Subcutaneous abdominal adipose tissue (tissue), 5 donors: ENCODE data around the gene NDRG3.

Experiments
- H3K27ac ChIP-seq: one replicate; pipeline ENCODE4 v1.7.0; 2013; ENCODE audit warnings: low read depth, mild to moderate bottlenecking, inconsistent platforms, low read length, moderate library complexity
- H3K27me3 ChIP-seq, 5 donors: one replicate each; pipeline ENCODE4 v1.7.0; 2013; ENCODE audit warnings: low read length in 5 of 5, inconsistent platforms in 1 of 5; ENCODE audit not compliant: control insufficient read depth in 5 of 5, insufficient read depth in 4 of 5
- H3K36me3 ChIP-seq, 5 donors: one replicate each; pipeline ENCODE4 v1.7.0; 2013; ENCODE audit warnings: low read length in 5 of 5; ENCODE audit not compliant: control insufficient read depth in 5 of 5, insufficient read depth in 5 of 5
- H3K4me1 ChIP-seq, 5 donors: one replicate each; pipeline ENCODE4 v1.7.0; 2013; ENCODE audit warnings: low read length in 5 of 5, mild to moderate bottlenecking in 3 of 5, moderate library complexity in 1 of 5; ENCODE audit not compliant: control insufficient read depth in 5 of 5, insufficient read depth in 5 of 5
- H3K4me3 ChIP-seq, 5 donors: one replicate each; pipeline ENCODE4 v1.7.0; 2013; ENCODE audit warnings: low read length in 5 of 5, low read depth in 1 of 5
- H3K9ac ChIP-seq, 5 donors: one replicate each; pipeline ENCODE4 v1.7.0; 2013; ENCODE audit warnings: low read length in 5 of 5, mild to moderate bottlenecking in 4 of 5, moderate library complexity in 3 of 5
- H3K9me3 ChIP-seq, 5 donors: one replicate each; pipeline ENCODE4 v1.7.0; 2013; ENCODE audit warnings: low read length in 5 of 5; ENCODE audit not compliant: control insufficient read depth in 5 of 5
- donor health status: healthy.
- donor health status: healthy.
- donor health status: healthy.
- donor health status: healthy.
- donor health status: healthy.

Gene NDRG3

GRCh38 chr20:36779656-36780025 lies 33.8 kb upstream of the NDRG3 start:
- H3K9me3 ChIP-seq = no peaks in the 10 kb centered on the region
- no peaks in the 10 kb centered on the region for H3K27me3 ChIP-seq
- H3K4me1 ChIP-seq = peaks cover 0 to 7% (median 5%) of the 10 kb centered on the region in 5 donors
- H3K4me3 ChIP-seq = no peak overlapping the region
- no peak overlapping the region for H3K9ac ChIP-seq
- peaks cover 0 to 28% (median 18%) of the 10 kb centered on the region in 5 donors for H3K36me3 ChIP-seq
- H3K27ac ChIP-seq = no peak overlapping the region

DNA sequence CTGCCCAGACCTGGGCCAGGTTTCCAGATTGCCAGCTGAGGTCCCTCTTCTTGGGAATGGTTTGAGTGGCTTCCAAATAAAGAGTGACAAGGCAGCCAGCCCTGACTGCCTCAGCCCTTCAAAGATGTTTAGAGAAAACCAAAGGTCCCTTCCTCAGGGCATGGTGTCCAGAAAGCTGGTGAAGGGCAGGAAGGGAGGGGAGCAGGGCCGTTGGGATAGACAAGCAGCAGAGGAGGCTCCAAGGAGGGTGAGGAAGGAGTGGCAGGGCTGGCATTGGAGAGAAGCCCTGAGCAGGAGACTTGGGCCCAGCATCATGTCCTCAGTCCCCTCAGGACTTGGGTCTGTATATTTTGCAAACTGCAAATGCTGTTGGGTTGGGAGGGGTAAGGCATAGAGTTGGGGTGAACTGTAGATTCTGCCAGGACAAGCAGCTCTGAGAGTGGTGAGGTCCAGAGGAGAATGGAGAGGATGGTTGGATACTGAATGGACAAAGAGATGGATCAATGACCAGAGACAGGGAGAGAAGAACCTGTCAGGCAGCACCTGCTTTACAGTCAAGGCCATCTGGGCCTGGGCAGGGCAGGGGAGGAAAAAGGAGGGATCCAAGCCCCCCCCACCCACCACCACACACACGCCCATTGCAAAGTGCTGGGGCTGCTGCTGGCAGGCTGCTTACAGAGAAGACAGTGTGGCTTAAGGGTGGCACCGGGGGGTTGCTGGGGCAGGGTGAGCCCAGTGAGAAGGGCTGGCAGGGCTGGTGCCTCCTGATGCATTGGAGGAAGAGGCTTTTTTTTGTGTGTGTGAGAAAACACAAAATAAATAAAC lies 33.2 kb upstream of the NDRG3 start:
- Histone ChIP-seq H3K4me3 (no peak overlapping the region), H3K4me1 (peaks cover 0 to 13% (median 10%) of the 10 kb centered on the region in 5 donors), H3K36me3 (peaks cover 0 to 22% (median 12%) of the 10 kb centered on the region in 5 donors), H3K9ac (no peak overlapping the region), H3K27ac (no peak overlapping the region), H3K27me3 (no peaks in the 10 kb centered on the region), H3K9me3 (no peaks in the 10 kb centered on the region)

DNA sequence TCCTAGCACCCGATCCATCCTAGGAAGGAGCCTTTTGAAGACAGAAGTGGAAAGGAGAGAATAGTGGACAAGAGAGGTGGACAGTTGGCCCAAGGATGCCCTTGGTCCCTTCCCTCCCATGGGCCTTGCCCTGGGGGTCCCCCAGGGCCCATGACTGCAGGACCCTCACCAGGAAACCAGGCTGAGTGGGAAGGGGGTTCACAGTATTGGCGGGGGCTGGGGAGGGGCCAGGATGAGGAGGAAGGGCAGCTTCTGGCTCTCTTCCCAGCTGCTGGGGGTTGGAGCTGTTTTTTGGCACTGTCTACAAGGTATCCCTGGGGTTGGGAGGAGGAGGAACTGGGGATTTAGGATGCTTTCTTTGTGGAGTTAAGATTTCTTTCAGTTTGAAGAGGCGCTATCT lies 31.7 kb upstream of the NDRG3 start:
- Histone ChIP-seq H3K4me3 (no peak overlapping the region), H3K4me1 (peaks cover 2 to 23% (median 20%) of the 10 kb centered on the region in 5 donors), H3K9ac (no peak overlapping the region), H3K9me3 (no peaks in the 10 kb centered on the region), H3K27me3 (no peaks in the 10 kb centered on the region), H3K27ac (no peak overlapping the region), H3K36me3 (peaks cover 0 to 9% (median 0%) of the 10 kb centered on the region in 5 donors)

GRCh38 chr20:36777167-36777566 lies 31.3 kb upstream of the NDRG3 start:
- H3K27me3 ChIP-seq = no peaks in the 10 kb centered on the region
- no peaks in the 10 kb centered on the region for H3K9me3 ChIP-seq
- H3K27ac ChIP-seq = no peak overlapping the region
- H3K9ac ChIP-seq = no peak overlapping the region
- peaks cover 2 to 25% (median 21%) of the 10 kb centered on the region in 5 donors for H3K4me1 ChIP-seq
- peaks cover 0 to 5% (median 0%) of the 10 kb centered on the region in 5 donors for H3K36me3 ChIP-seq
- H3K4me3 ChIP-seq = no peak overlapping the region

- Histone ChIP-seq H3K27me3 (no peaks in the 10 kb centered on the region), H3K4me1 (peaks cover 2 to 25% (median 21%) of the 10 kb centered on the region in 5 donors), H3K9me3 (no peaks in the 10 kb centered on the region), H3K36me3 (peaks cover 0 to 7% (median 0%) of the 10 kb centered on the region in 5 donors), H3K4me3 (no peak overlapping the region), H3K9ac (no peak overlapping the region), H3K27ac (no peak overlapping the region)
Measured at GRCh38 chr20:36775826-36776225, 29.9 kb upstream of the NDRG3 start.

- Histone ChIP-seq H3K4me1 (peaks cover 2 to 25% (median 21%) of the 10 kb centered on the region in 5 donors), H3K27me3 (no peaks in the 10 kb centered on the region), H3K9me3 (no peaks in the 10 kb centered on the region), H3K36me3 (peaks cover 0 to 10% (median 0%) of the 10 kb centered on the region in 5 donors), H3K4me3 (no peak overlapping the region), H3K9ac (no peak overlapping the region), H3K27ac (no peak overlapping the region)
Measured at GRCh38 chr20:36775196-36775595, 29.3 kb upstream of the NDRG3 start.

GRCh38 chr20:36773597-36774390 lies 27.9 kb upstream of the NDRG3 start, which contains the start of gene DSN1:
Gene DSN1 (minus strand): TSS chr20:36773763. CDS start chr20:36771458, 2,305 bp downstream.
- Histone ChIP-seq H3K9me3 (no peaks in the 10 kb centered on the region), H3K4me1 (peaks cover 2 to 29% (median 25%) of the 10 kb centered on the region in 5 donors), H3K4me3 (peak within 1 kb of the TSS; percentile 88 to 93 (median 91)), H3K27ac (peak within 1 kb of the TSS; percentile 98), H3K27me3 (no peaks in the 10 kb centered on the region), H3K36me3 (peaks cover 0 to 10% (median 0%) of the 10 kb centered on the region in 5 donors), H3K9ac (peak within 1 kb of the TSS; percentile 89 to 97 (median 95))

- Histone ChIP-seq H3K9ac (peak overlapping the region; percentile 69 to 97 (median 93)), H3K27me3 (no peaks in the 10 kb centered on the region), H3K27ac (no peak overlapping the region), H3K4me3 (peak overlapping the region; percentile 88 to 92 (median 90)), H3K36me3 (peaks cover 0 to 6% (median 0%) of the 10 kb centered on the region in 5 donors), H3K4me1 (peaks cover 2 to 30% (median 25%) of the 10 kb centered on the region in 5 donors), H3K9me3 (no peaks in the 10 kb centered on the region)
Measured at GRCh38 chr20:36773107-36773596, 27.3 kb upstream of the NDRG3 start.

DNA sequence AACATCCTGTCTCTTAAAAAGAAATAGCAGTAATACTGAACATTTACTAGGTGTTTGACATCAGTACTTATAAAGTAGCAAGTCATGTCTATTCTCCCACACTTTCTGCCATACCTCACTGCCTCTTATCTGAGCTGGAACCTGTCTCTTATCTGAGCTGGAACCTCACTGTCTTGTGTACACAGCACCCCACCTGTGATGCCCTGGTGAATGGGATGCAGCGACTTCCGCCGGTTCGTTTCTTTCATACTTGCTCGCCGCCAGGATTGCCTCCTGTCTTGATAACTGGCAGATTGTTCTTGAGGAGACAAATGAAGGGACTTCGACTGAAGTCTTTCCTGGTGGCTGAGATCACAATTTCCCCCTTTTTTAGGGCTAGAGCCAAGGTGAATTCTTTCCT lies 24.8 kb upstream of the NDRG3 start:
- Histone ChIP-seq H3K27ac (no peak overlapping the region), H3K36me3 (peaks cover 0 to 6% (median 2%) of the 10 kb centered on the region in 5 donors), H3K9ac (peak overlapping the region in 1 of 5 donors; percentile 13), H3K4me3 (no peak overlapping the region), H3K4me1 (peaks cover 2 to 30% (median 25%) of the 10 kb centered on the region in 5 donors), H3K9me3 (no peaks in the 10 kb centered on the region), H3K27me3 (no peaks in the 10 kb centered on the region)
